GM21526 (cell line): ENCODE data around the gene PRCP.
"Not testable (repeated sequence)": the region's sequence is repeated elsewhere in the genome, so short reads cannot be mapped to it uniquely, and the experiment has no call there.

Experiments used
- ATAC-seq: cut with Tn5 transposase; IDR thresholded peaks from one replicate; pipeline ENCODE4 v1.9.1; 2021; ENCODE audit warnings: moderate library complexity; ENCODE audit not compliant: unreplicated experiment, low FRiP score

PRCP gene

DNA sequence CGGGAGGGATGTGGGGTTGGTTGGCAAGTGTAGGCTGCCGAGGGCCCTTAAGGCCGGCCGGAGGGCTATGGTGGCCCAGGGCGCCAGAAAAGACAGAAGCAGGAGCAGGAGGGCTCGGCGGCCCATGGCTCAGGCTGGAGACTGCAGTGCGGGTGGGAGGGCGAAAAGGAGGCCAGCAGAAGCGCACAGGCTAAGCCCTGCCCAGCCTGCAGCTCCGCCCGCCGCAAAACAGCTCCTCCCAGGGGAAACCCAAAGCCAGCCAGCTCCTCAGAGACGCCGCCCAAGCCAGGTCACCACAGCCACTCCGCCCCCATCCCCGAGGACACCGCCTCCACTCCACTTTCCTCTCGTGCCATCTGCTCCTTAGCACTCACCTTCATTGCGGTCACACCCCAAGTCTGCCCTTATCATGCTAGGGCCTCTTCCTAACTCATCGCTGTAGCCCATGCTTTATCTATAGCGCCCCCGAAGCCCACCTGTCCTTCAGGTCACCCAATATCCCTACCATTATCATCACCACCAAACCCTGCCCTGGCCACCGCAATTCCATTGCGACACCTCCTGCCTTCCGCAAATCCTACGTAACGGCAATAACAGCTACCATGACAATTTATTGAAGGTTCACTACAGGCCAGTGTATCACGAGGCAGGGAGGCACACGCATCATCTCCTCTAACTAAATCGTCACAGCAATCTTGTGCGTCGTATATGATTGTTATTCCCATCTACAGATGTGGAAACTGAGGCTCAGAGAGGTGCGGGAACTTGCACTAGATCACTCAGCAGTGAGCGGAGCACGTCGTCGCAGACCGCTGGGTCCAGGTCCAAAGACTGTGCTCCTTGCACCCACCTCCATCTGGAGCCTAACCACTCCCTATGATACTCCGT is at the start of gene PRCP:
Gene PRCP, minus strand, starts transcription at position 154 of the 888 bp plus-strand sequence. Its CDS starts 28 bp downstream, at position 126.
- ATAC-seq: peak; percentile 78

GRCh38 chr11:82949352-82949751 is 49.1 kb upstream of the PRCP start:
- ATAC-seq: no peak

DNA sequence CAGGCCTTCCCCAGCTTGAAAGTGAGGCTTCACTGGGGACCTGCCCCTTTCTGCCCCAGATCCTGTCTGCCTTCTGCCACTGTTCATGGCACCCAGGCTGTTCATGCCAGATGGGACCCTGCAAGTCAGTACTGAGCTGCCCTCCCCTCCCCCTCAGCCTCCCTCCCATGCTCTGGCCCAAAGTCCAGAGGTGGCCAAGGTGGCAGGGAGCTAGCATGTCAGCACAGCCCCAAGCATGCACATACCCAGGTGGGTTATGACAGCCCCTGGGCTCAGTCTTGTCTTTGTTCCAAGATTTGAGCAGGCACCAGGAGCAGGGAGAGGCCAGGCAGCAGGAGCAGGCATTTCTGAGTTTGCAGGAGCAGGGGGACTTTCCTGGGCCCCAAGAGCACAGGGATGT is 45.5 kb upstream of the PRCP start:
- ATAC-seq: no peak

DNA sequence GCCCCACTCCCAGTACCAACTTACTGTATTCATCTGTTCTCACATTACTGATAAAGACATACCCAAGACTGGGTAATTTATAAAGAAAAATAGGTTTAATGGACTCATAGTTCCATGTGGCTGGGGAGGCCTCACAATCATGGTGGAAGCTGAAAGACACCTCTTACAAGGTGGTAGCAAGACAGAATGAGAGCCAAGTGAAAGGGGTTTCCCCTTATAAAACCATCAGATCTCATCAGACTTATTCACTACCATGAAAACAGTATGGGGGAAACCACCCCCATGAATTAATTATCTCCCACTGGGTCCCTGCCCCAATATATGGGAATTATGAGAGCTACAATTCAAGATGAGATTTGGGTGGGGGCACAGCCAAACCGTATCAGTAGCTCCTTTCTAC is 44.8 kb upstream of the PRCP start:
- not testable (repeated sequence) for ATAC-seq

GRCh38 chr11:82944198-82944597 is 44.0 kb upstream of the PRCP start:
- ATAC-seq: no peak

DNA sequence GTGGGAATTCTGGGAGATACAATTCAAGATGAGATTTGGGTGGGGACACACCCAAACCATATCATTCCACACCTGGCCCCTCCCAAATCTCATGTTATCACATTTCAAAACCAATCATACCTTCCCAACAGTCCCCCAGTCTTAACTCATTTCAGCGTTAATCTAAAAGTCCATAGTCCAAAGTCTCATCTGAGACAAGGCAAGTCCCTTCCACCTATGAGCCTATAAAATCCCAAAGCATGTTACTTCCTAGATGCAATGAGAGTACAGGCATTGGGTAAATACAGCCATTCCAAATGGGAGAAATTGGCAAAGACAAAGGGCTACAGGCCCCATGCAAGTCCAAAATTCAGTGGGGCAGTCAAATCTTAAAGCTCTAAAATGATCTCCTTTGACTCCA is 43.2 kb upstream of the PRCP start:
- ATAC-seq: not testable (repeated sequence)

- no peak for ATAC-seq
Observed at GRCh38 chr11:82942376-82942775, 42.1 kb upstream of the PRCP start.

- no peak for ATAC-seq
Observed at GRCh38 chr11:82939456-82939855, 39.2 kb upstream of the PRCP start.

- no peak for ATAC-seq
Observed at GRCh38 chr11:82937554-82937953, 37.3 kb upstream of the PRCP start.

DNA sequence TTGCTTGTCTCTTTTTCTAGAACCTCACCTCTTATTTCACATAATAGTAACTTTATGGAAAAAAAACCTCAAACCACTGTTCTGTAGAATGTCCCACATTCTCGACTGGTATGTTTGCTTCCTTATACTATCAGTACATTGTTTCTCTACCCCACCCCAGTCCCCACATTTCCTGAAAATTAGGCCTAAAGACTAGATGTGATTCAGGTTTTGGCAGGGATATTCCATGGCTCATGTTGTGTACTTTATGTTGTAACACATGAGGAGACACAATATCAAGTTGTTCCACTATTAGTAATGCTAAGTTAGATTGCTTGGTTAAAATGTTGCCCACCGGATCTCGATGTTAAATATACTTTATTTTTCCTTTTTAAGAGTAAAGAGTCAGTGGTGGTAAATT is 36.0 kb upstream of the PRCP start:
- no peak for ATAC-seq

- no peak for ATAC-seq
Observed at GRCh38 chr11:82932564-82932963, 32.3 kb upstream of the PRCP start.

- no peak for ATAC-seq
Observed at GRCh38 chr11:82930734-82931133, 30.5 kb upstream of the PRCP start.

GRCh38 chr11:82930229-82930628 is 30.0 kb upstream of the PRCP start:
- peak; percentile 65 for ATAC-seq

- no peak for ATAC-seq
Observed at GRCh38 chr11:82929121-82929520, 28.9 kb upstream of the PRCP start.

GRCh38 chr11:82927264-82927880 is 27.1 kb upstream of the PRCP start:
- ATAC-seq: peak; percentile 63

- no peak for ATAC-seq
Observed at GRCh38 chr11:82924522-82925224, 24.4 kb upstream of the PRCP start.

DNA sequence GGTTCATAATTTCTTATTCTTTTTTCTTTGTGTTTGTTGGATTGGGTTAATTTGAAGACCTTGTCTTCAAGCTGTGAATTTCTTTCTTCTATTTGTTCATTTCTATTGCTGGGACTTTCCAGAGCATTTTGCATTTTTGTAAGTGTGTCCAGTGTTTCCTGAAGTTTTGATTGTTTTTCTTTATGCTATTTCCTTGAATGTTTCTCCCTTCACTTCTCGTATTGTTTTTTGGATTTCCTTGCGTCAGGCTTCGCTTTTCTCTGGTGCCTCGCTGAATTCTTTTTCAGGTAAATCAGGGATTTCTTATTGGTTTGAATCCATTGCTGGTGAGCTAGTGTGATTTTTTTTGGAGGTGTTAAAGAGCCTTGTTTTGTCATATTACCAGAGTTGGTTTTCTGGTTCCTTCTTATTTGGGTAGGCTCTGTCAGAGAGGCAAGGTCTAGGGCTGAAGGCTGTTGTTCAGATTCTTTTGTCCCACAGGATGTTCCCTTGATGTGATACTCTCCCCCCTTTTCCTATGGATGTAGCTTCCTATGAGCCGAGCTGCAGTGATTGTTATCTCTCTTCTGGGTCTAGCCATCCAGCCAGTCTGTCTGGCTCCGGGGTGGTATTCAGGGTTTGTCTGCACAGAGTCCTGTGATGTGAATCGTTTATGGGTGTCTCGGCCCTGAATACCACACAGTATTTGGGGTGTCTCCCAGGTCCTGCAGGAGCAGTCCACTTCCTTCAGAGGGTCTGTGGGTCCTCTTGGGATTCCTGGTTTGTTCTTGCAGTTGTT is 22.4 kb upstream of the PRCP start:
- not testable (repeated sequence) for ATAC-seq

DNA sequence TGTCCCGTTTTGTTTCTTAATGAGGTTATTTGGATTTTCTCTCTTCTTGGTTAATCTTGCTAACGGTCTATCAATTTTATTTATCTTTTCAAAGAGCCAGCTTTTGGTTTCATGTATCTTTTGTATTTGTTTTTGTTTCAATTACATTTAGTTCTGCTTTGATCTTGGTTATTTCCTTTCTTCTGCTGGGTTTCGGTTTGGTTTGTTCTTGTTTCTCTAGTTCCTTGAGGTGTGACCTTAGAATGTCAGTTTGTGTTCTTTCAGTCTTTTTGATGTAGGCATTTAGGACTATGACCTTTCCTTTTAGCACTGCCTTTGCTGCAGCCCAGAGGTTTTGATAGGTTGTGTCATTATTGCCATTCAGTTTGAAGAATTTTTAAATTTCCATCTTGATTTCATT is 20.0 kb upstream of the PRCP start:
- not testable (repeated sequence) for ATAC-seq

DNA sequence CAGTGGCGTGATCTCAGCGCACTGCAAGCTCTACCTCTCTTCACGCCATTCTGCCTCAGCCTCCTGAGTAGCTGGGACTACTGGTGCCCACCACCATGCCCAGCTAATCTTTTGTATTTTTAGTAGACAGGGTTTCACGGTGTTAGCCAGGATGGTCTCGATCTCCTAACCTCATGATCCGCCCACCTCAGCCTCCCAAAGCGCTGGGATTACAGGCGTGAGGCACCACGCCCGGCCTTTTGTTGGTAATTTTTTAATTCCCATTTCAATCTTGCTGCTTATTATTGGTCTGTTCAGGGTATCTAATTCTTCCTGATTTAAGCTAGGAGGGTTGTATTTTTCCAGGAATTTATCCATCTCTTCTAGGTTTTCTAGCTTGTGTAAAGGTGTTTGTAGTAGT is 19.6 kb upstream of the PRCP start:
- ATAC-seq: not testable (repeated sequence)

- no peak for ATAC-seq
Observed at GRCh38 chr11:82909015-82909640, 8.9 kb upstream of the PRCP start.
